GM12878 (cell line): Measurements from ENCODE around the gene KASH5.

Experiments
- CREB1 ChIP-seq: IDR thresholded peaks from 2 replicates; pipeline ENCODE4 v1.6.1; 2012; ENCODE audit warnings: low read depth, mild to moderate bottlenecking, inconsistent platforms
- EED ChIP-seq: sonication (generic); IDR thresholded peaks from 2 replicates; pipeline ENCODE4 v1.6.1; 2016; ENCODE audit warnings: antibody characterized with exemption, low read depth
- EP300 ChIP-seq, 2 experiments: fragments of 150-350 bp in 1 of 2; IDR thresholded peaks; 2 replicates each; pipeline ENCODE4 v1.6.1; 2011 to 2012; ENCODE audit warnings: low read depth in 2 of 2, low read length in 2 of 2, borderline replicate concordance in 1 of 2, improper control_type of control experiment in 1 of 2, inconsistent platforms in 1 of 2; ENCODE audit not compliant: control insufficient read depth in 1 of 2
- POLR2A ChIP-seq: IDR thresholded peaks from 2 replicates; pipeline ENCODE4 v1.6.1; 2011; ENCODE audit warnings: low read depth, mild to moderate bottlenecking, low read length
- ZZZ3 ChIP-seq: IDR thresholded peaks from 2 replicates; pipeline ENCODE4 v1.6.1; 2011; ENCODE audit warnings: low read depth; ENCODE audit not compliant: control insufficient read depth, insufficient read length
- TF ChIP-seq, protein P1 (sequence below), 3 experiments: IDR thresholded peaks in 2 of 3; conservative IDR thresholded peaks in 1 of 3; 2 replicates each; pipeline ENCODE4 v1.5.1; 2011; ENCODE audit warnings: low read depth in 3 of 3, low read length in 3 of 3, mild to moderate bottlenecking in 3 of 3, control low read depth in 2 of 3, moderate library complexity in 2 of 3, inconsistent platforms in 1 of 3, mixed read lengths in 1 of 3; ENCODE audit not compliant: control insufficient read depth in 2 of 3, insufficient read depth in 1 of 3; ENCODE audit errors: extremely low read depth in 1 of 3

DNA sequence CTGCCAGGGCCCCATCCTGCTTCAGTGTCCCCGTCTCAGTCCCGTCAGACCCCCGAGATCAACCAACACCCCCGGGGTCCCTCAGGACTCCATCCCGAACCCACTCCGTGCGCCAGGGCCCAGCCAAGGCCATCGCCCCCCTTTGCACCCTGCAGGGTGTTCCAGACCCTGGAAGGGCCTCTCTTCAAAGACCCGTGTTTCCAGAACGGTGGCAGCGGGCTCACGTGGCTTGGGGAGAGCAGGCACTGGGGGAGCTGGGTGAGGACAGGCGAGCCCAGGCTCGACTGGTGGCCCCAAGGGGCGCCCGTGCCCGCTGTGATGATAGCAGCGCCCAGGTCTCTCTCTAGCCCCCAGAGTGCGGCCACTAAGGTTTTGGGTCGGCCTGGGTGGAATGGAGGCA lies 1.4 kb downstream of the KASH5 start:
- TF ChIP-seq, protein P1, sequence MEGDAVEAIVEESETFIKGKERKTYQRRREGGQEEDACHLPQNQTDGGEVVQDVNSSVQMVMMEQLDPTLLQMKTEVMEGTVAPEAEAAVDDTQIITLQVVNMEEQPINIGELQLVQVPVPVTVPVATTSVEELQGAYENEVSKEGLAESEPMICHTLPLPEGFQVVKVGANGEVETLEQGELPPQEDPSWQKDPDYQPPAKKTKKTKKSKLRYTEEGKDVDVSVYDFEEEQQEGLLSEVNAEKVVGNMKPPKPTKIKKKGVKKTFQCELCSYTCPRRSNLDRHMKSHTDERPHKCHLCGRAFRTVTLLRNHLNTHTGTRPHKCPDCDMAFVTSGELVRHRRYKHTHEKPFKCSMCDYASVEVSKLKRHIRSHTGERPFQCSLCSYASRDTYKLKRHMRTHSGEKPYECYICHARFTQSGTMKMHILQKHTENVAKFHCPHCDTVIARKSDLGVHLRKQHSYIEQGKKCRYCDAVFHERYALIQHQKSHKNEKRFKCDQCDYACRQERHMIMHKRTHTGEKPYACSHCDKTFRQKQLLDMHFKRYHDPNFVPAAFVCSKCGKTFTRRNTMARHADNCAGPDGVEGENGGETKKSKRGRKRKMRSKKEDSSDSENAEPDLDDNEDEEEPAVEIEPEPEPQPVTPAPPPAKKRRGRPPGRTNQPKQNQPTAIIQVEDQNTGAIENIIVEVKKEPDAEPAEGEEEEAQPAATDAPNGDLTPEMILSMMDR (IDR thresholded peaks at IDR 0.05 in 2 of 3, conservative IDR thresholded peaks at IDR 0.05 in 1 of 3; ENCODE audit: control insufficient read depth in 2 of 3, extremely low read depth in 1 of 3, insufficient read depth in 1 of 3, low read depth in 3 of 3, low read length in 3 of 3): no peak
- no peak for TF ChIP-seq EP300 (IDR thresholded peaks at IDR 0.05; ENCODE audit: borderline replicate concordance in 1 of 2, control insufficient read depth in 1 of 2, low read depth in 2 of 2, low read length in 2 of 2)
- TF ChIP-seq CREB1: no peak
- TF ChIP-seq EED: no peak
- no peak for TF ChIP-seq ZZZ3
- TF ChIP-seq POLR2A: no peak
